HepG2 (cell line): Measurements from ENCODE around the gene RIPOR1. TPM values are rescaled to one million over a fixed set of nuclear protein-coding genes. Genes with fewer than 3 reads are reported as not detected.

Experiments
- ATAC-seq: fragments of 200-7000 bp; cut with Tn5 transposase; 3 replicates; pipeline ENCODE4 v1.9.1; 2020; ENCODE audit warnings: mild to moderate bottlenecking, moderate library complexity
- BruUV-seq: library from RNA; stranded (reverse); fragments of 400-500 nt; replicated peaks from 2 replicates; lab custom pipeline; 2021; lab: Mats Ljungman, UMichigan
- CTCF ChIA-PET: fragments of 300-600 bp; formaldehyde crosslinking; extraction: SDS; loops from one replicate; lab custom pipeline; 2021; ENCODE audit warnings: low total read pairs, inconsistent platforms, low intra/inter-chr PET ratio; lab: Yijun Ruan, JAX
- POLR2A ChIA-PET: fragments of 350-600 bp; sonication (Branson Sonifier 250); formaldehyde crosslinking; loops from one replicate; lab custom pipeline; 2020; ENCODE audit warnings: antibody characterized with exemption, inconsistent platforms; lab: Yijun Ruan, JAX
- DNase-seq: peaks from one replicate; pipeline ENCODE4 v3.0.0-alpha.2; 2015; ENCODE audit warnings: low spot score
- FAIRE-seq: peaks from 3 replicates; lab custom pipeline; 2011; peaks lifted over from hg19 to GRCh38; lab: Jason Lieb, UNC
- H2AFZ ChIP-seq: one replicate; pipeline ENCODE4 v1.6.1; 2011; ENCODE audit warnings: low read length, inconsistent platforms
- H3K27ac ChIP-seq: fragments of 300-600 bp; 3 replicates; pipeline ENCODE4 v1.8.0; 2011; ENCODE audit warnings: mixed run types, mild to moderate bottlenecking, mixed read lengths, low read length, inconsistent platforms; ENCODE audit not compliant: insufficient read depth; ENCODE audit errors: extremely low read length
- H3K27me3 ChIP-seq, 2 experiments: fragments of 200-600 bp in 1 of 2; 2 replicates in 1 of 2; 3 replicates in 1 of 2; pipeline versions ENCODE4 v1.6.0 to v1.8.0; 2011; ENCODE audit warnings: low read length in 2 of 2, mild to moderate bottlenecking in 2 of 2, moderate library complexity in 2 of 2, inconsistent platforms in 1 of 2; ENCODE audit not compliant: insufficient read depth in 2 of 2, control insufficient read depth in 1 of 2
- H3K36me3 ChIP-seq, 2 experiments: fragments of 200-600 bp in 1 of 2; replicated peaks in 1 of 2; 2 replicates in 1 of 2; 3 replicates in 1 of 2; pipeline versions ENCODE4 v1.5.1 to v1.8.0; 2011; ENCODE audit warnings: low read length in 2 of 2, inconsistent platforms in 1 of 2; ENCODE audit not compliant: insufficient read depth in 2 of 2, control insufficient read depth in 1 of 2
- H3K4me1 ChIP-seq: 2 replicates; pipeline ENCODE4 v1.5.1; 2012; ENCODE audit warnings: low read length, inconsistent platforms; ENCODE audit not compliant: insufficient read depth
- H3K4me2 ChIP-seq: 2 replicates; pipeline ENCODE4 v1.6.0; 2011; ENCODE audit warnings: low read depth, low read length, inconsistent platforms
- H3K4me3 ChIP-seq, 3 experiments: fragments of 200-600 bp in 1 of 3; sonication (generic), shearing (Covaris generic) in 1 of 3; replicated peaks in 1 of 3; 2 replicates each; pipeline ENCODE4 v1.5.1; 2011 to 2016; ENCODE audit warnings: low read length in 3 of 3, inconsistent platforms in 2 of 3, low read depth in 2 of 3, mild to moderate bottlenecking in 2 of 3, control low read depth in 1 of 3, mixed read lengths in 1 of 3; ENCODE audit not compliant: insufficient read depth in 1 of 3
- H3K79me2 ChIP-seq: one replicate; pipeline ENCODE4 v1.6.1; 2011; ENCODE audit warnings: low read length, inconsistent platforms; ENCODE audit not compliant: insufficient read depth
- H3K9ac ChIP-seq: 2 replicates; pipeline ENCODE4 v1.6.0; 2011; ENCODE audit warnings: mild to moderate bottlenecking, low read depth, low read length, inconsistent platforms; ENCODE audit not compliant: insufficient read depth
- H3K9me3 ChIP-seq: 2 replicates; pipeline ENCODE4 v1.5.1; 2012; ENCODE audit warnings: mild to moderate bottlenecking, low read length
- H4K20me1 ChIP-seq: 2 replicates; pipeline ENCODE4 v1.6.0; 2011; ENCODE audit warnings: inconsistent platforms, mild to moderate bottlenecking, low read length, moderate library complexity; ENCODE audit not compliant: insufficient read depth
- ATM ChIP-seq: fragments of 450-650 bp; IDR thresholded peaks from 2 replicates; pipeline ENCODE4 v1.7.1; 2017; ENCODE audit warnings: mild to moderate bottlenecking, borderline replicate concordance
- BORCS8-MEF2B ChIP-seq: sonication (generic); formaldehyde crosslinking; IDR thresholded peaks from 2 replicates; pipeline ENCODE4 v1.8.0; 2022; ENCODE audit warnings: mild to moderate bottlenecking, missing genetic modification reagents
- HOXA3 ChIP-seq: sonication (generic); formaldehyde crosslinking; IDR thresholded peaks from 2 replicates; pipeline ENCODE4 v1.5.0; 2020; ENCODE audit warnings: missing genetic modification reagents
- PHF8 ChIP-seq: sonication (generic); formaldehyde crosslinking; IDR thresholded peaks from 2 replicates; pipeline ENCODE4 v1.5.0; 2020; ENCODE audit warnings: missing genetic modification reagents
- RBAK ChIP-seq: sonication (generic); formaldehyde crosslinking; IDR thresholded peaks from 2 replicates; pipeline ENCODE4 v1.5.1; 2020; ENCODE audit warnings: mild to moderate bottlenecking, missing genetic modification reagents
- THAP11 ChIP-seq: IDR thresholded peaks from 2 replicates; pipeline ENCODE4 v1.6.1; 2016; ENCODE audit warnings: missing biosample characterization, missing genetic modification reagents
- ZNF512B ChIP-seq: sonication (generic); formaldehyde crosslinking; IDR thresholded peaks from 2 replicates; pipeline ENCODE4 v1.5.1; 2020; ENCODE audit warnings: missing genetic modification reagents, mild to moderate bottlenecking, borderline replicate concordance
- WGBS: methylation state at CpG from one replicate; pipeline ENCODE4 v1.1.6; 2017; ENCODE audit warnings: low lambda C conversion rate; 5-methylcytosine and 5-hydroxymethylcytosine counted together
- in situ Hi-C: cut with HindIII; loops from 2 replicates; pipeline ENCODE4 v1.10.0; 2017; ENCODE audit warnings: low pct_unique_long_range_greater_than_20kb; ENCODE audit not compliant: extremely low pct_ligation_motif_present
- intact Hi-C: fragments of 100-400 bp; cut with micrococcal nuclease; formaldehyde crosslinking; loops from one replicate; pipeline ENCODE4 v1.10.0; 2022; ENCODE audit not compliant: unreplicated experiment
- polyA plus RNA-seq, 8 experiments: library from polyadenylated mRNA; depleted of rRNA in 3 of 8; stranded (reverse) in 7 of 8; unstranded in 1 of 8; fragments of >200 nt; fragmentation: Illumina TruSeq in 4 of 8; extraction: Trizol in 4 of 8; gene quantifications; 2 replicates each; pipeline versions ENCODE4 v1.2.1 to v1.2.3, GENCODE V29; 2011 to 2016; ENCODE audit warnings: low read depth in 4 of 8, missing spikeins in 1 of 8, mixed read lengths in 1 of 8; ENCODE audit not compliant: insufficient read depth in 1 of 8
- total RNA-seq, 5 experiments: library from RNA; depleted of rRNA; stranded (reverse); fragments of >200 nt; fragmentation: Illumina TruSeq; extraction: Trizol; gene quantifications; 2 replicates each; pipeline ENCODE4 v1.2.3, GENCODE V29; 2016; ENCODE audit warnings: low read depth in 1 of 5
- TF ChIP-seq, protein P1 (sequence below): sonication (generic); formaldehyde crosslinking; IDR thresholded peaks from 2 replicates; pipeline ENCODE4 v1.5.1; 2020; ENCODE audit warnings: mild to moderate bottlenecking, missing genetic modification reagents, moderate library complexity

RIPOR1 gene
- total and polyA plus RNA-seq, 2 of the 13 experiments (the other 11 are each of a cell fraction or from before 2014, with no cell fraction given): 4.6 to 8.1 TPM

GRCh38 chr16:67518676-67519075 lies 10.0 kb upstream of the RIPOR1 start:
- ChIA-PET CTCF (no interaction called here), POLR2A (no interaction called here)
- no TSS peak for BruUV-seq
- in situ Hi-C loops: loop anchor here (5.0 kb wide), 1 partner anchor 36 kb away; the partner anchor contains the start of genes AGRP and ATP6V0D1
- FAIRE-seq: no peak
- no peak overlapping the region for H3K9ac ChIP-seq
- TF ChIP-seq THAP11 (CRISPR knock-in tag) (no peak), PHF8 (CRISPR knock-in tag) (no peak), BORCS8-MEF2B (CRISPR knock-in tag) (no peak), RBAK (no peak), HOXA3 (CRISPR knock-in tag) (no peak), ATM (no peak), ZNF512B (CRISPR knock-in tag) (no peak)
- TF ChIP-seq, protein P1, sequence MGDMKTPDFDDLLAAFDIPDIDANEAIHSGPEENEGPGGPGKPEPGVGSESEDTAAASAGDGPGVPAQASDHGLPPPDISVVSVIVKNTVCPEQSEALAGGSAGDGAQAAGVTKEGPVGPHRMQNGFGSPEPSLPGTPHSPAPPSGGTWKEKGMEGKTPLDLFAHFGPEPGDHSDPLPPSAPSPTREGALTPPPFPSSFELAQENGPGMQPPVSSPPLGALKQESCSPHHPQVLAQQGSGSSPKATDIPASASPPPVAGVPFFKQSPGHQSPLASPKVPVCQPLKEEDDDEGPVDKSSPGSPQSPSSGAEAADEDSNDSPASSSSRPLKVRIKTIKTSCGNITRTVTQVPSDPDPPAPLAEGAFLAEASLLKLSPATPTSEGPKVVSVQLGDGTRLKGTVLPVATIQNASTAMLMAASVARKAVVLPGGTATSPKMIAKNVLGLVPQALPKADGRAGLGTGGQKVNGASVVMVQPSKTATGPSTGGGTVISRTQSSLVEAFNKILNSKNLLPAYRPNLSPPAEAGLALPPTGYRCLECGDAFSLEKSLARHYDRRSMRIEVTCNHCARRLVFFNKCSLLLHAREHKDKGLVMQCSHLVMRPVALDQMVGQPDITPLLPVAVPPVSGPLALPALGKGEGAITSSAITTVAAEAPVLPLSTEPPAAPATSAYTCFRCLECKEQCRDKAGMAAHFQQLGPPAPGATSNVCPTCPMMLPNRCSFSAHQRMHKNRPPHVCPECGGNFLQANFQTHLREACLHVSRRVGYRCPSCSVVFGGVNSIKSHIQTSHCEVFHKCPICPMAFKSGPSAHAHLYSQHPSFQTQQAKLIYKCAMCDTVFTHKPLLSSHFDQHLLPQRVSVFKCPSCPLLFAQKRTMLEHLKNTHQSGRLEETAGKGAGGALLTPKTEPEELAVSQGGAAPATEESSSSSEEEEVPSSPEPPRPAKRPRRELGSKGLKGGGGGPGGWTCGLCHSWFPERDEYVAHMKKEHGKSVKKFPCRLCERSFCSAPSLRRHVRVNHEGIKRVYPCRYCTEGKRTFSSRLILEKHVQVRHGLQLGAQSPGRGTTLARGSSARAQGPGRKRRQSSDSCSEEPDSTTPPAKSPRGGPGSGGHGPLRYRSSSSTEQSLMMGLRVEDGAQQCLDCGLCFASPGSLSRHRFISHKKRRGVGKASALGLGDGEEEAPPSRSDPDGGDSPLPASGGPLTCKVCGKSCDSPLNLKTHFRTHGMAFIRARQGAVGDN: 0 out of 2 replicates have a peak, but pooled peaks have one; percentile 22
- TF ChIP-seq, all 625 proteins: peak for 1
- no peak overlapping the region for H3K4me3 ChIP-seq
- ATAC-seq: no peak
- H3K9me3 ChIP-seq: no peaks in the 10 kb centered on the region
- no peaks in the 10 kb centered on the region for H4K20me1 ChIP-seq
- H3K36me3 ChIP-seq: no peaks in the 10 kb centered on the region
- no peak for DNase-seq
- WGBS: 72% methylated on average over 8 of the region's 8 CpGs
- no peak overlapping the region for H3K4me2 ChIP-seq
- no peak overlapping the region for H3K27ac ChIP-seq
- H2AFZ ChIP-seq: no peak overlapping the region
- intact Hi-C loops: no loop called here
- peaks cover 0 to 18% of the 10 kb centered on the region in 2 experiments; a peak in 2 of 5 replicates for H3K27me3 ChIP-seq
- H3K79me2 ChIP-seq: no peaks in the 10 kb centered on the region
- H3K4me1 ChIP-seq: peaks cover 31% of the 10 kb centered on the region
